NB4 (cell line): ENCODE measurements around the gene ZIM2.

Experiments used
- DNase-seq: peaks from one replicate; pipeline ENCODE4 v3.0.0; 2010; ENCODE audit warnings: low read depth
- H3K4me3 ChIP-seq: one replicate; pipeline ENCODE4 v1.5.1; 2011; ENCODE audit warnings: mild to moderate bottlenecking, low read depth, low read length, moderate library complexity
- CTCF ChIP-seq: IDR thresholded peaks from one replicate; pipeline ENCODE4 v1.5.1; 2012; ENCODE audit warnings: low read depth, low read length
- MAX ChIP-seq: IDR thresholded peaks from 2 replicates; pipeline ENCODE4 v1.6.1; 2011; ENCODE audit warnings: low read depth, low read length
- MYC ChIP-seq: IDR thresholded peaks from 2 replicates; pipeline ENCODE4 v1.6.1; 2011; ENCODE audit warnings: low read depth, low read length
- POLR2A ChIP-seq: IDR thresholded peaks from 2 replicates; pipeline ENCODE4 v1.6.1; 2011; ENCODE audit warnings: mild to moderate bottlenecking; ENCODE audit not compliant: insufficient read length; ENCODE audit errors: extremely low read depth

ZIM2 gene

GRCh38 chr19:56760842-56761241, 79.7 kb downstream of the ZIM2 start:
- no peak for DNase-seq
- no peak overlapping the region for H3K4me3 ChIP-seq

GRCh38 chr19:56759531-56759930, 81.0 kb downstream of the ZIM2 start:
- no peak for DNase-seq
- H3K4me3 ChIP-seq: no peak overlapping the region
- TF ChIP-seq POLR2A (no peak), MYC (no peak), MAX (no peak), CTCF (no peak)

More at GRCh38 chr19:56760842-56761241, 79.7 kb downstream of the ZIM2 start:
- TF ChIP-seq POLR2A: no peak
- no peak for TF ChIP-seq MYC
- no peak for TF ChIP-seq CTCF
- TF ChIP-seq MAX: no peak

- no peak overlapping the region for H3K4me3 ChIP-seq
- DNase-seq: no peak
- TF ChIP-seq CTCF: no peak
- no peak for TF ChIP-seq POLR2A
- TF ChIP-seq MAX: no peak
- no peak for TF ChIP-seq MYC
Measured at GRCh38 chr19:56751078-56751489, 89.4 kb downstream of the ZIM2 start.

- TF ChIP-seq MAX: no peak
- no peak for TF ChIP-seq MYC
- no peak for TF ChIP-seq POLR2A
- TF ChIP-seq CTCF: no peak
- no peak overlapping the region for H3K4me3 ChIP-seq
- no peak for DNase-seq
Measured at GRCh38 chr19:56750658-56751057, 89.9 kb downstream of the ZIM2 start.

- H3K4me3 ChIP-seq: no peak overlapping the region
- DNase-seq: peak; percentile 25
- peak; percentile 31 for TF ChIP-seq CTCF
- TF ChIP-seq POLR2A: no peak
Measured at GRCh38 chr19:56748378-56748777, 92.1 kb downstream of the ZIM2 start.

GRCh38 chr19:56746367-56746766, 94.2 kb downstream of the ZIM2 start:
- no peak for DNase-seq
- H3K4me3 ChIP-seq: no peak overlapping the region
- TF ChIP-seq MYC (no peak), POLR2A (no peak), CTCF (no peak), MAX (no peak)
